Loucy (cell line): ENCODE measurements around the gene APOBEC4.

Experiments used
- EZH2phosphoT487 ChIP-seq: fragments of 200-600 bp; IDR thresholded peaks from 2 replicates; pipeline ENCODE4 v1.6.1; 2018; ENCODE audit warnings: antibody characterized with exemption, mild to moderate bottlenecking, moderate library complexity, borderline replicate concordance
- TF ChIP-seq, protein P1 (sequence below): fragments of 200-600 bp; sonication (generic); conservative IDR thresholded peaks from 2 replicates; pipeline ENCODE4 v1.5.1; 2014; ENCODE audit warnings: mild to moderate bottlenecking, antibody characterized with exemption, low read length

DNA sequence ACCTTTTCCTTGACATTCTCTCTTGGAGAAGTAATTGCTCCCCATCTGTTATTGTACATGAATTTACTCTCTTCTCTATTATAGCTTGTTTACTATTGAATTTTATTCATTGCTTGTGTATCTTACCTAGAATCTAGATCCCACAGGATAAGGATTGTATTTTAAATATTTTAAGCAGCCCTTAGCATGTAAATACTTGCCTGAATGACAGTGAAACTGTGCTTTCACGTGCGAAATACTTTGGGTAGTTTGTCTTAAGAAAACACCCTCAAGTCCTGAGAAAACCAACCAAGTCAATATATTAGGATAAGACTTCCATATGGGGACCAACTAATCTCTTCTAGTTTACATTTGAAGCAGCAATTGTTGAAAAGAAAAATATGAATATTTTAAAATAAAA lies 32.8 kb downstream of the APOBEC4 start:
- TF ChIP-seq, protein P1, sequence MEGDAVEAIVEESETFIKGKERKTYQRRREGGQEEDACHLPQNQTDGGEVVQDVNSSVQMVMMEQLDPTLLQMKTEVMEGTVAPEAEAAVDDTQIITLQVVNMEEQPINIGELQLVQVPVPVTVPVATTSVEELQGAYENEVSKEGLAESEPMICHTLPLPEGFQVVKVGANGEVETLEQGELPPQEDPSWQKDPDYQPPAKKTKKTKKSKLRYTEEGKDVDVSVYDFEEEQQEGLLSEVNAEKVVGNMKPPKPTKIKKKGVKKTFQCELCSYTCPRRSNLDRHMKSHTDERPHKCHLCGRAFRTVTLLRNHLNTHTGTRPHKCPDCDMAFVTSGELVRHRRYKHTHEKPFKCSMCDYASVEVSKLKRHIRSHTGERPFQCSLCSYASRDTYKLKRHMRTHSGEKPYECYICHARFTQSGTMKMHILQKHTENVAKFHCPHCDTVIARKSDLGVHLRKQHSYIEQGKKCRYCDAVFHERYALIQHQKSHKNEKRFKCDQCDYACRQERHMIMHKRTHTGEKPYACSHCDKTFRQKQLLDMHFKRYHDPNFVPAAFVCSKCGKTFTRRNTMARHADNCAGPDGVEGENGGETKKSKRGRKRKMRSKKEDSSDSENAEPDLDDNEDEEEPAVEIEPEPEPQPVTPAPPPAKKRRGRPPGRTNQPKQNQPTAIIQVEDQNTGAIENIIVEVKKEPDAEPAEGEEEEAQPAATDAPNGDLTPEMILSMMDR = no peak
- no peak for TF ChIP-seq EZH2phosphoT487
